GF-D8 (cell line): ENCODE measurements around the gene ZNF605.
"Not testable (repeated sequence)": the region's sequence is repeated elsewhere in the genome, so short reads cannot be mapped to it uniquely, and the experiment has no call there.

Experiments
- DNase-seq: peaks from one replicate; lab custom pipeline; 2025; lab: John Stamatoyannopoulos, UW

Gene ZNF605

GRCh38 chr12:132949936-132950837, 5.9 kb downstream of the ZNF605 start:
- no peak for DNase-seq

- no peak for DNase-seq
These were observed 7.7 kb downstream of the ZNF605 start for GRCh38 chr12:132948146-132949066.

GRCh38 chr12:132946246-132946820, 9.8 kb downstream of the ZNF605 start:
- DNase-seq, result no peak

GRCh38 chr12:132945806-132946205, 10.3 kb downstream of the ZNF605 start:
- DNase-seq, result no peak

GRCh38 chr12:132942611-132943010, 13.5 kb downstream of the ZNF605 start:
- no peak for DNase-seq

- DNase-seq, result no peak
These were observed 14.7 kb downstream of the ZNF605 start for GRCh38 chr12:132941336-132941954.

- DNase-seq, result no peak
These were observed 15.9 kb downstream of the ZNF605 start for GRCh38 chr12:132940071-132940719.

- not testable (repeated sequence) for DNase-seq
These were observed 17.3 kb downstream of the ZNF605 start for GRCh38 chr12:132938807-132939206.

- no peak for DNase-seq
These were observed 18.6 kb downstream of the ZNF605 start for GRCh38 chr12:132937476-132937875.

- not testable (repeated sequence) for DNase-seq
These were observed 19.2 kb downstream of the ZNF605 start for GRCh38 chr12:132936921-132937320.

- DNase-seq, result no peak
These were observed 19.9 kb downstream of the ZNF605 start for GRCh38 chr12:132936163-132936562.

GRCh38 chr12:132926415-132926833, 29.7 kb downstream of the ZNF605 start:
- DNase-seq, result no peak

GRCh38 chr12:132925597-132926414, 30.3 kb downstream of the ZNF605 start:
- no peak for DNase-seq

- DNase-seq, result no peak
These were observed 31.8 kb downstream of the ZNF605 start for GRCh38 chr12:132924356-132924755.

- no peak for DNase-seq
These were observed 32.7 kb downstream of the ZNF605 start for GRCh38 chr12:132923356-132923909.

- no peak for DNase-seq
These were observed 33.4 kb downstream of the ZNF605 start for GRCh38 chr12:132922676-132923075.

GRCh38 chr12:132921685-132922084, 34.4 kb downstream of the ZNF605 start:
- no peak for DNase-seq

- no peak for DNase-seq
These were observed 37.4 kb downstream of the ZNF605 start for GRCh38 chr12:132918680-132919079.

GRCh38 chr12:132909030-132909368, 47.1 kb downstream of the ZNF605 start:
- DNase-seq, result no peak
